A673 (cell line): ENCODE data around the gene GBE1.

Experiments used
- EZH2 ChIP-seq: fragments of 200-600 bp; sonication (generic); IDR thresholded peaks from 2 replicates; pipeline ENCODE4 v1.6.1; 2017; ENCODE audit warnings: borderline replicate concordance, low read depth, mild to moderate bottlenecking, mixed read lengths, antibody characterized with exemption, low read length; ENCODE audit not compliant: poor library complexity, severe bottlenecking
- TF ChIP-seq, protein P1 (sequence below): fragments of 300-800, 200-600 bp; sonication (generic); conservative IDR thresholded peaks from 2 replicates; pipeline ENCODE4 v1.5.1; 2017; ENCODE audit warnings: low read depth, mild to moderate bottlenecking, antibody characterized with exemption, low read length, moderate library complexity, mixed read lengths

DNA sequence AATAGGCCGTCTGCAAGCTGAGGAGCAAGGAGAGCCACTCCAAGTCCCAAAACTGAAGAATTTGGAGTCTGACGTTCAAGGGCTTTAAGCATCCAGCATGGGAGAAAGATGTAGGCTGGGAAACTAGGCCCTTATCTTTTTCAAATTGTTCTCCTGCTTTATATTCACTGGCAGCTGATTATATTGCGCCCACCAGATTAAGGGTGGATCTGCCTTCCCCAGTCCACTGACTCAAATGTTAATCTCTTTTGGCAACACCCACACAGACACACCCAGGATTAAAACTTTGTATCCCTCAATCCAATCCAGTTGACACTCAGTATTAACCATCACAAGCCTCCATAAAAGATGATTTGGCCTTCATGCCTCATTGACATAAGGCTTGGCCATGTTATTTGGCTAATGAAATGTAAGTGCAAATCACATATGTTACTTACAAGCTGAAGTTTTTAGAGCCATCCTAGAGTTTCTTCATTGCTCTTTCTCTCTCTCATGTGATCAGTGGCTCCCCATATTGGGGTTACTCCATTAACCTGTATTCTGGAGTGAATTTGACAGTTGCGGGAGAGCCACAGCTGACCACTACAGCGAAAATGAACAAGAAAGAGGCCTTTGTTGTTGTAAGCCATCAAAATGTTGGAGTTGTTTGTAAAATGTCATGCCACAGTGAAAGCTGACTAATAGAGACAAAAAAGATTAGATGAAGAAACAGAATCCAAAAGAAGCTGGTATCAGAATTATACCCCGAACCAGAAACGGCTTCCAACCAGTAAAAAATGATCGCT, 61.7 kb downstream of the GBE1 start:
- TF ChIP-seq, protein P1, sequence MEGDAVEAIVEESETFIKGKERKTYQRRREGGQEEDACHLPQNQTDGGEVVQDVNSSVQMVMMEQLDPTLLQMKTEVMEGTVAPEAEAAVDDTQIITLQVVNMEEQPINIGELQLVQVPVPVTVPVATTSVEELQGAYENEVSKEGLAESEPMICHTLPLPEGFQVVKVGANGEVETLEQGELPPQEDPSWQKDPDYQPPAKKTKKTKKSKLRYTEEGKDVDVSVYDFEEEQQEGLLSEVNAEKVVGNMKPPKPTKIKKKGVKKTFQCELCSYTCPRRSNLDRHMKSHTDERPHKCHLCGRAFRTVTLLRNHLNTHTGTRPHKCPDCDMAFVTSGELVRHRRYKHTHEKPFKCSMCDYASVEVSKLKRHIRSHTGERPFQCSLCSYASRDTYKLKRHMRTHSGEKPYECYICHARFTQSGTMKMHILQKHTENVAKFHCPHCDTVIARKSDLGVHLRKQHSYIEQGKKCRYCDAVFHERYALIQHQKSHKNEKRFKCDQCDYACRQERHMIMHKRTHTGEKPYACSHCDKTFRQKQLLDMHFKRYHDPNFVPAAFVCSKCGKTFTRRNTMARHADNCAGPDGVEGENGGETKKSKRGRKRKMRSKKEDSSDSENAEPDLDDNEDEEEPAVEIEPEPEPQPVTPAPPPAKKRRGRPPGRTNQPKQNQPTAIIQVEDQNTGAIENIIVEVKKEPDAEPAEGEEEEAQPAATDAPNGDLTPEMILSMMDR: no peak
- no peak for TF ChIP-seq EZH2
